Neural cell (in vitro differentiated cells): ENCODE results near the gene ZNF316.

Experiments used
- CTCF ChIP-seq: fragments of 450-650 bp; IDR thresholded peaks from 2 replicates; pipeline ENCODE4 v1.5.1; 2014; ENCODE audit warnings: antibody characterized with exemption, mild to moderate bottlenecking, moderate library complexity; ENCODE audit not compliant: poor library complexity, severe bottlenecking
- EZH2 ChIP-seq: fragments of 200-600, 300-800 bp; shearing (Covaris generic), sonication (generic); IDR thresholded peaks from 2 replicates; pipeline ENCODE4 v1.6.1; 2014; ENCODE audit warnings: antibody characterized with exemption, low read length, borderline replicate concordance, mild to moderate bottlenecking; ENCODE audit not compliant: insufficient read depth, poor library complexity, severe bottlenecking
- MXI1 ChIP-seq: fragments of 450-650 bp; conservative IDR thresholded peaks from 2 replicates; pipeline ENCODE4 v1.6.1; 2014; ENCODE audit warnings: antibody characterized with exemption, mild to moderate bottlenecking; ENCODE audit not compliant: poor library complexity, severe bottlenecking
- RAD21 ChIP-seq: fragments of 450-650 bp; conservative IDR thresholded peaks from 2 replicates; pipeline ENCODE4 v1.6.1; 2014; ENCODE audit warnings: antibody characterized with exemption, mild to moderate bottlenecking, moderate library complexity
- REST ChIP-seq: IDR thresholded peaks from 2 replicates; pipeline ENCODE4 v1.6.1; 2012; ENCODE audit warnings: borderline replicate concordance
- TAF1 ChIP-seq: IDR thresholded peaks from 2 replicates; pipeline ENCODE4 v1.6.1; 2012; ENCODE audit warnings: low read depth

GRCh38 chr7:6701860-6702259 lies 64.7 kb downstream of the ZNF316 start:
- TF ChIP-seq EZH2 (no peak), MXI1 (no peak), CTCF (no peak), RAD21 (no peak), REST (no peak), TAF1 (no peak)
